Activated CD4-positive, alpha-beta T cell treated with anti-CD3 and anti-CD28 coated beads, Interleukin-2, amount 10 ng/mL, durations not matched to agents 7 days and 5 days (primary cell): ENCODE measurements around the gene SLC2A10. TPM values are rescaled to one million over a fixed set of nuclear protein-coding genes. Genes with fewer than 3 reads are reported as not detected.

Experiments
- CTCF ChIA-PET: fragments of 350-600 bp; sonication (Branson Sonifier 250); formaldehyde crosslinking; loops from one replicate; lab custom pipeline; 2021; ENCODE audit warnings: antibody characterized with exemption; lab: Charles Lee
- POLR2A ChIA-PET: fragments of 350-600 bp; sonication (Branson Sonifier 250); formaldehyde crosslinking; loops from one replicate; lab custom pipeline; 2021; ENCODE audit warnings: antibody characterized with exemption; lab: Charles Lee
- DNase-seq: peaks from one replicate; pipeline ENCODE4 v3.0.0-alpha.2; 2020
- H3K27ac Mint-ChIP-seq: one replicate; pipeline ENCODE4 v1.8.0; 2021; ENCODE audit warnings: mild to moderate bottlenecking, moderate library complexity, mixed read lengths
- H3K27me3 Mint-ChIP-seq: one replicate; pipeline ENCODE4 v1.8.0; 2021; ENCODE audit warnings: mixed read lengths
- H3K36me3 Mint-ChIP-seq: one replicate; pipeline ENCODE4 v1.8.0; 2021; ENCODE audit warnings: low read depth, mixed read lengths
- H3K4me1 Mint-ChIP-seq: one replicate; pipeline ENCODE4 v1.8.0; 2021; ENCODE audit warnings: mixed read lengths
- H3K4me3 Mint-ChIP-seq: one replicate; pipeline ENCODE4 v1.8.0; 2021; ENCODE audit warnings: mild to moderate bottlenecking, moderate library complexity, mixed read lengths
- H3K9me3 Mint-ChIP-seq: one replicate; pipeline ENCODE4 v1.8.0; 2021; ENCODE audit warnings: mixed read lengths
- total RNA-seq, 2 experiments: library from RNA; stranded (reverse); gene quantifications; one replicate each; pipeline ENCODE4 v1.2.3, GENCODE V29; 2021

SLC2A10 gene
- total RNA-seq: not detected

GRCh38 chr20:46709459-46710152 is at the start of gene SLC2A10:
TSS of gene SLC2A10 (plus strand) at chr20:46709649. CDS start at chr20:46709737, 88 bp downstream.
- Mint-ChIP-seq H3K27me3 (peaks cover 51% of the 10 kb centered on the region), H3K9me3 (no peaks in the 10 kb centered on the region), H3K27ac (no peak within 1 kb of the TSS), H3K4me3 (no peak within 1 kb of the TSS), H3K4me1 (peaks cover 6% of the 10 kb centered on the region), H3K36me3 (no peaks in the 10 kb centered on the region)
- POLR2A ChIA-PET: no interaction called here
- DNase-seq: no peak
- CTCF ChIA-PET: no interaction called here

GRCh38 chr20:46660487-46660886 is 49.0 kb upstream of the SLC2A10 start:
- CTCF ChIA-PET: no interaction called here
- Mint-ChIP-seq H3K36me3 (no peaks in the 10 kb centered on the region), H3K4me3 (no peak overlapping the region)

GRCh38 chr20:46661659-46662058 is 47.8 kb upstream of the SLC2A10 start:
- no peaks in the 10 kb centered on the region for H3K36me3 Mint-ChIP-seq
- POLR2A ChIA-PET: no interaction called here
- CTCF ChIA-PET: no interaction called here
- H3K9me3 Mint-ChIP-seq: no peaks in the 10 kb centered on the region
- H3K4me1 Mint-ChIP-seq: no peaks in the 10 kb centered on the region
- no peak overlapping the region for H3K27ac Mint-ChIP-seq
- DNase-seq: no peak
- no peaks in the 10 kb centered on the region for H3K27me3 Mint-ChIP-seq
- H3K4me3 Mint-ChIP-seq: no peak overlapping the region

More at GRCh38 chr20:46660487-46660886, 49.0 kb upstream of the SLC2A10 start:
- no peaks in the 10 kb centered on the region for H3K4me1 Mint-ChIP-seq
- no peak overlapping the region for H3K27ac Mint-ChIP-seq
- H3K9me3 Mint-ChIP-seq: no peaks in the 10 kb centered on the region
- POLR2A ChIA-PET: no interaction called here
- DNase-seq: no peak
- no peaks in the 10 kb centered on the region for H3K27me3 Mint-ChIP-seq

- Mint-ChIP-seq H3K9me3 (no peaks in the 10 kb centered on the region), H3K27me3 (no peaks in the 10 kb centered on the region), H3K4me3 (no peak overlapping the region), H3K36me3 (no peaks in the 10 kb centered on the region), H3K27ac (no peak overlapping the region), H3K4me1 (no peaks in the 10 kb centered on the region)
- ChIA-PET POLR2A (no interaction called here), CTCF (interaction anchor here (0.6 kb wide), 1 partner anchor 67 kb away, joined by 3 read pairs; no protein-coding TSS in a partner anchor)
- DNase-seq: no peak
Measured at GRCh38 chr20:46663531-46663930, 45.9 kb upstream of the SLC2A10 start.

DNA sequence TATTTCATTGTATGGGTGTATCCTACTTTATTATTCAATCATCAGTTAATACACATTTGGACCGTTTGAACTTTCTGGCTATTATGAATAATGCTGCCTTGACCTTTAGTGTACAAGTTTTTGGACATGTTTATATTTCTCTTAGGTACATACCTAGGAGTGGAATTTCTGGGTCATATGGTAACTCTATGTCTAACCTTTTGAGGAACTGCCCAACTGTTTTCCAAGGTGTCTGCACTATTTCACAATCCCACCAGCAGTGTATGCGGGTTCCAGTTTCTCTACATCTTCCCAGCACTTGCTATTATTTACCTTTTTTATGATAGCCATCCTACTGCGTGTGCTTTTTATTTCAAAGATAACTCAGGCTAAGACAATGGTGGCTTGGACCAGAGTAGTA is 43.8 kb upstream of the SLC2A10 start:
- H3K27me3 Mint-ChIP-seq: no peaks in the 10 kb centered on the region
- H3K4me3 Mint-ChIP-seq: no peak overlapping the region
- POLR2A ChIA-PET: no interaction called here
- H3K9me3 Mint-ChIP-seq: peaks cover under 1% of the 10 kb centered on the region
- no peak for DNase-seq
- H3K4me1 Mint-ChIP-seq: no peaks in the 10 kb centered on the region
- no peaks in the 10 kb centered on the region for H3K36me3 Mint-ChIP-seq
- no peak overlapping the region for H3K27ac Mint-ChIP-seq
- CTCF ChIA-PET: no interaction called here

GRCh38 chr20:46666306-46666705 is 43.1 kb upstream of the SLC2A10 start:
- peaks cover 5% of the 10 kb centered on the region for H3K9me3 Mint-ChIP-seq
- H3K4me3 Mint-ChIP-seq: no peak overlapping the region
- no peak overlapping the region for H3K27ac Mint-ChIP-seq
- no peaks in the 10 kb centered on the region for H3K36me3 Mint-ChIP-seq
- no peaks in the 10 kb centered on the region for H3K27me3 Mint-ChIP-seq
- no peak for DNase-seq
- ChIA-PET CTCF (no interaction called here), POLR2A (no interaction called here)
- no peaks in the 10 kb centered on the region for H3K4me1 Mint-ChIP-seq

GRCh38 chr20:46666818-46667515 is 42.5 kb upstream of the SLC2A10 start:
- ChIA-PET CTCF (interaction anchor here (0.9 kb wide), 1 partner anchor 22 kb away, joined by 3 read pairs; the partner anchor contains the start of gene TP53RK), POLR2A (no interaction called here)

DNA sequence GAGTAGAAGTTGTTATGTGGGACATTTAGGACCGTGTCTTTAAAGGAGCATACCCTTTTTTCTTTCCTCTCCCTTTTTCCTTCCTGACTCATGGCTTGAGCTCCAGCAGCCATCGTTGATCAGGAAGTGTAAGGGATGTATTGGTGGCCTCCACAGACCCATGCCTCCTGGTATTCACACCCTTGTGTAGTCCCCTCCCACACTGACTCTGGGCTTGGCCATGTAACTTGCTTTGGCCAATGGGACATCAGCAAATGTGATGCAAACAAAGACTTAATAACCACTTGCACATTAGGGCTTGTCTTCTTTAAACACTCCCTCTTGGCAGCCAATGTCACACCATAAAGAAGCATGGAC is 39.2 kb upstream of the SLC2A10 start:
- Mint-ChIP-seq H3K9me3 (peaks cover 6% of the 10 kb centered on the region), H3K4me3 (no peak overlapping the region), H3K4me1 (no peaks in the 10 kb centered on the region), H3K36me3 (no peaks in the 10 kb centered on the region), H3K27ac (no peak overlapping the region), H3K27me3 (no peaks in the 10 kb centered on the region)
- DNase-seq: no peak
- CTCF ChIA-PET: interaction anchor here (1.2 kb wide), 1 partner anchor 10 kb away, joined by 3 read pairs; no protein-coding TSS in a partner anchor
- POLR2A ChIA-PET: no interaction called here

More at GRCh38 chr20:46666818-46667515, 42.5 kb upstream of the SLC2A10 start:
- Mint-ChIP-seq H3K9me3 (peaks cover 6% of the 10 kb centered on the region), H3K4me1 (no peaks in the 10 kb centered on the region), H3K27me3 (no peaks in the 10 kb centered on the region), H3K36me3 (no peaks in the 10 kb centered on the region), H3K4me3 (no peak overlapping the region), H3K27ac (no peak overlapping the region)
- DNase-seq: no peak

DNA sequence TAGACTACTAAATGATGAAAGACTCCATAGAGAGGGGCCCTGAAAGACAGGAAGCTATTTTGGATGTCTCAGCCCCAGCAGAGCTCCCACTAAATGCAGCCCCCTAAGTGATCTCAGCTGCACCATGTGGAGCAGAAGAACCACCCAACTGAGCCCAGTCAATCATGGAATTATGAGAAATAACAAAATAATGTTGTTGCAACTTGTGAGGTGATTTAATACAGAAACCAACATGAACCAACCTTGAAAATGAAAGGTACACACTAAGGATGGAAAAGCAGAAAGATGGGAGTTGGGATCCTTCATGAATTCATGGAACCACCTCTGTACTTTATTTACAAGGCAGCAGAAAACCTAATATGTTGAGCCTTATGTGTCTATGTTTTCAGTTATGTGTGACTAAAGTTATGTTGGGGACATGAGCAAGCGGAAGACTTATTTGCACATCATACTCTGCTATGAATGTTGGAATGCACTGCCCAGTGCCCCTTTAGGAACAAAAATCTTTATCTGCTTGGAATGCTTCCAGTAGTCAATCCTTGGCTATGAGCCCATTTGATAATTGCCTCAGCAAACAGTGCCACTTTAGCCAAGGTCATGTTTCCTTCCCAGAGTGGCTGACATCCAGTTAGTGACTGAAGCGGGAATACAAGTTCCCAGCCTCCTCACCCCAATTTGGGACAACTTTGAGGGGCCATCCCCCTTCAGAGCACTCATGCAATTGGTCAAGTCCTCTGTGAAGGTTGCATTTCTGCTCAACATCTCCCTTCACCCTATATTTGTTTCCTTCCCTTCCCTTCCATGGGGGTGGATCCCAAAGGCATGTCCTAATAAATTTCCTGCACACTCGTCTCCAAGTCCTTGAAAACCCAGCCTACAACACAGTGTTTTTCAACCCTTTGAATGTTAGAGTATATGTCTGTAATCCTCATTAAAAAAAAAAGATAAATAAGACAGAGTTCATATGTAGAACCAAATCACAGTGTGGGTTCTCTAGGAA is 38.6 kb upstream of the SLC2A10 start:
- Mint-ChIP-seq H3K4me3 (no peak overlapping the region), H3K4me1 (no peaks in the 10 kb centered on the region), H3K27ac (no peak overlapping the region), H3K36me3 (no peaks in the 10 kb centered on the region), H3K27me3 (no peaks in the 10 kb centered on the region), H3K9me3 (peaks cover 6% of the 10 kb centered on the region)
- CTCF ChIA-PET: interaction anchor here (1.0 to 1.2 kb wide), 2 partner anchors 10 to 17 kb away, joined by 3 read pairs; no protein-coding TSS in a partner anchor
- DNase-seq: no peak
- POLR2A ChIA-PET: no interaction called here

- Mint-ChIP-seq H3K36me3 (no peaks in the 10 kb centered on the region), H3K27me3 (no peaks in the 10 kb centered on the region), H3K9me3 (peaks cover 6% of the 10 kb centered on the region), H3K27ac (no peak overlapping the region), H3K4me1 (no peaks in the 10 kb centered on the region), H3K4me3 (no peak overlapping the region)
- no peak for DNase-seq
- ChIA-PET CTCF (interaction anchor here (1.0 kb wide), 1 partner anchor 16 kb away, joined by 3 read pairs; no protein-coding TSS in a partner anchor), POLR2A (no interaction called here)
Measured at GRCh38 chr20:46671866-46672542, 37.4 kb upstream of the SLC2A10 start.

DNA sequence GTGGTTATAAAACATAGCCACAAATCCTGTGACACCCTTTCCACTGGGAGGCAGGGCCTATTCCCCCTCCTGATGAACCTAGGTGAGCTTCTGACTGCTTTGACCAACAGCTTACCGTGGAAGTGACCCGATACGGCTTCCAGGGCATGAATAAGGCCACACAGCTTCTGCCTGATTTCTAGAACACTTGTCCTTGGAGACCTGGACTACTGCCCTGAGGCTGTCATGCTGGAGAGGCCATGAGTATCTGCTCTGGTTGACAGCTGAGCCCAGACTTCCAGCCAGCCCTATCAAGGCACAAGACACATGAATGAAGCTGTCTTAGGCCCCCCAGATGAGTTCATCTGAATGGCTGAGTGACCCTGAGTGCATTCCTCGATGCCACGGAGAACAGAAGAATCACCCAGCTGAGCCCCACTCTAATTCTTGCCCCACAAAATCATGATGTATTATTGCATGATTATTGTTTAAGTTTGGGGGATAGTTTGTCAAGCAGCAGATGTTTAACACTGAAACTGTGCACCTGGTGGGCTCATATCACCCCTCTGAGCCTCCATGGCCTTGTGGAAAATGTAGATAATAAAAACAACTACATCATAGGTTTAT is 36.8 kb upstream of the SLC2A10 start:
- H3K4me3 Mint-ChIP-seq: no peak overlapping the region
- POLR2A ChIA-PET: no interaction called here
- no peaks in the 10 kb centered on the region for H3K36me3 Mint-ChIP-seq
- CTCF ChIA-PET: no interaction called here
- no peaks in the 10 kb centered on the region for H3K27me3 Mint-ChIP-seq
- no peaks in the 10 kb centered on the region for H3K4me1 Mint-ChIP-seq
- no peak overlapping the region for H3K27ac Mint-ChIP-seq
- DNase-seq: no peak
- peaks cover 6% of the 10 kb centered on the region for H3K9me3 Mint-ChIP-seq
